Osteocyte (in vitro differentiated cells): Measurements from ENCODE around the gene RBM23. TPM values are rescaled to one million over a fixed set of nuclear protein-coding genes. Genes with fewer than 3 reads are reported as not detected.

Source experiments
- DNase-seq: peaks from one replicate; pipeline ENCODE4 v3.0.0; 2021; ENCODE audit warnings: mixed read lengths; ENCODE audit not compliant: unreplicated experiment; ENCODE audit errors: extremely low spot score
- H3K27ac Mint-ChIP-seq: one replicate; pipeline ENCODE4 v1.8.0; 2021; ENCODE audit warnings: mild to moderate bottlenecking, mixed read lengths; ENCODE audit not compliant: unreplicated experiment
- H3K27me3 Mint-ChIP-seq: one replicate; pipeline ENCODE4 v1.8.0; 2021; ENCODE audit warnings: mixed read lengths; ENCODE audit not compliant: unreplicated experiment
- H3K36me3 Mint-ChIP-seq: one replicate; pipeline ENCODE4 v1.8.0; 2021; ENCODE audit warnings: mixed read lengths; ENCODE audit not compliant: unreplicated experiment
- H3K4me1 Mint-ChIP-seq: one replicate; pipeline ENCODE4 v1.8.0; 2021; ENCODE audit warnings: mixed read lengths; ENCODE audit not compliant: unreplicated experiment
- H3K4me3 Mint-ChIP-seq: one replicate; pipeline ENCODE4 v1.8.0; 2021; ENCODE audit warnings: mild to moderate bottlenecking, moderate library complexity, mixed read lengths; ENCODE audit not compliant: unreplicated experiment
- H3K9me3 Mint-ChIP-seq: one replicate; pipeline ENCODE4 v1.8.0; 2021; ENCODE audit warnings: mixed read lengths; ENCODE audit not compliant: unreplicated experiment
- CTCF ChIP-seq: fragments of 200-600 bp; sonication (generic); IDR thresholded peaks from 2 replicates; pipeline ENCODE4 v1.5.0; 2021; ENCODE audit warnings: antibody characterized with exemption, mild to moderate bottlenecking, moderate library complexity
- total RNA-seq: library from RNA; stranded (reverse); gene quantifications from 2 replicates; pipeline ENCODE4 v1.2.1, GENCODE V29; 2021

The RBM23 gene
- total RNA-seq, 1 donor from 2014 or later, result 93.3 TPM

DNA sequence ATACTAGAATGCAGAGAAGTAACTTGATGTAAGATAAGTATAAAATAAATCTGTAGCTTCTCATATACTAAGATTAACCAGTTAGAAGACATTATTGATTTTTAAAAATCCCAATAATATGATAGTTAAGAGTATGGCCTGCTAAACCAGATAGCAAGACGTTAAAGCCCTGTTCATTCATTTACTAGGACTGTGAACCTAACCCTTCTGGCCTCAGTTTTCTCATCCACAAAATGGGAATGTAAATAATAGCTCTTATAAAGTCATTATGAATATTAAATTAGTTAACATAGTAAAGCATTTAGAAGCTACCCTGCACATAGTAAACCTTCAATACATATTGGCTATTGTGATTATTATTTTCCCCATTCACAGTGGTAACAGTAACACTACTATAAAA is 16.2 kb upstream of the RBM23 start:
- no peak overlapping the region for H3K4me3 Mint-ChIP-seq
- no peaks in the 10 kb centered on the region for H3K27me3 Mint-ChIP-seq
- DNase-seq, result no peak
- no peaks in the 10 kb centered on the region for H3K9me3 Mint-ChIP-seq
- no peak for TF ChIP-seq CTCF
- H3K27ac Mint-ChIP-seq, result no peak overlapping the region
- peaks cover 4% of the 10 kb centered on the region for H3K36me3 Mint-ChIP-seq
- no peaks in the 10 kb centered on the region for H3K4me1 Mint-ChIP-seq

GRCh38 chr14:22932146-22932545 is 13.2 kb upstream of the RBM23 start:
- TF ChIP-seq CTCF, result no peak
- peaks cover 8% of the 10 kb centered on the region for H3K4me1 Mint-ChIP-seq
- no peak overlapping the region for H3K4me3 Mint-ChIP-seq
- no peak for DNase-seq
- H3K36me3 Mint-ChIP-seq, result no peaks in the 10 kb centered on the region
- H3K27me3 Mint-ChIP-seq, result no peaks in the 10 kb centered on the region
- H3K27ac Mint-ChIP-seq, result no peak overlapping the region
- H3K9me3 Mint-ChIP-seq, result no peaks in the 10 kb centered on the region

GRCh38 chr14:22929961-22930364 is 11.0 kb upstream of the RBM23 start:
- Mint-ChIP-seq H3K4me1 (peaks cover 16% of the 10 kb centered on the region), H3K36me3 (peaks cover 13% of the 10 kb centered on the region), H3K9me3 (no peaks in the 10 kb centered on the region), H3K4me3 (no peak overlapping the region), H3K27ac (no peak overlapping the region), H3K27me3 (no peaks in the 10 kb centered on the region)
- DNase-seq, result no peak
- no peak for TF ChIP-seq CTCF

DNA sequence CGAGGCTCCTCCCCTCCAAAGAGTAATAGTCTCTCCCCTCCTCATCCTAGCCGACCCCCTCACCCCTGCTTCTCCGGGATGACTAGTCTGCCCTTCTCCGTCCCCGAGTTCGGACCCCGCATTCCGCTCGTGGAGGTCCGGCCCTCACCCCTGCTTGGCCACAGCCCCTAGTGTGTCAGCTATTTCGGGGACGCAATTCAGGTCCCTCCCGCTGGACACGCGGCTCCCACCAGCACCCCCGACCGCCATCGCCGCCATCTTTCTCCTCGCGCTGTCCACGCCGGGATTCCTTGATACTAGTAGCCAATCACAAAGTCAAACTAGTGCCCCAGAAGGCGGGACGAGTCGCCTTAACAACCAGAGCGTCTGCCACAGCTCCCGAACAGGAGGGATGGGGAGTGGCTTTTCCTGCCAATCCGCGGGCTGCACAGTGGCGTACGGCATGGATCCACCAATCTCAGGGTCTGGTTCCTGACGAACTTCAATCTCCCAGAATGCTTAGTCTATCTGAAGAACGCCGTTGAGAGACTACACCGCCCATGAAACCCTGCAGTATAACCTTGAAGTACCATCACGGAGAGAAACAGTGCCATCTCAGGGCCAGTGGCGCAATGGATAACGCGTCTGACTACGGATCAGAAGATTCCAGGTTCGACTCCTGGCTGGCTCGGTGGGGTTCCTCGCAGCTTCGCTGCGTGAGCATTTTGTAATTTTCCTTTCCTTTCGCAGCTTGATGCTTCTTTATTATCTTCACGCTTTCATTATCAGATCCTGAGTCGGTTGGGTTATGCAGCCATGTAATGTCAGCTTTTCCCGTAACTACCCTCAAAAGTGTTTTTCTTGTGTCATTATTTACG is 10.4 kb upstream of the RBM23 start, which contains the start of gene PRMT5:
Gene PRMT5 (minus strand): TSS at position 273 of the 857 bp plus-strand sequence. CDS start 15 bp downstream, at position 258.
- H3K27ac Mint-ChIP-seq, result no peak within 1 kb of the TSS
- DNase-seq, result peak; percentile 99
- peaks cover 16% of the 10 kb centered on the region for H3K4me1 Mint-ChIP-seq
- H3K4me3 Mint-ChIP-seq, result no peak within 1 kb of the TSS
- H3K36me3 Mint-ChIP-seq, result peaks cover 19% of the 10 kb centered on the region
- no peaks in the 10 kb centered on the region for H3K27me3 Mint-ChIP-seq
- no peak for TF ChIP-seq CTCF
- H3K9me3 Mint-ChIP-seq, result no peaks in the 10 kb centered on the region

- Mint-ChIP-seq H3K36me3 (peaks cover 24% of the 10 kb centered on the region), H3K9me3 (no peaks in the 10 kb centered on the region), H3K4me1 (peaks cover 16% of the 10 kb centered on the region), H3K4me3 (no peak overlapping the region), H3K27me3 (no peaks in the 10 kb centered on the region), H3K27ac (no peak overlapping the region)
- DNase-seq, result no peak
- TF ChIP-seq CTCF, result no peak
These were observed 9.5 kb upstream of the RBM23 start for GRCh38 chr14:22928237-22929103.
